GM23338 (cell line): ENCODE measurements around the gene PDE10A. TPM values are rescaled to one million over a fixed set of nuclear protein-coding genes. Genes with fewer than 3 reads are reported as not detected.

Experiments used
- ATAC-seq: fragments of 200-7000 bp; cut with Tn5 transposase; 3 replicates; pipeline ENCODE4 v1.9.1; 2020
- DNase-seq: peaks from one replicate; pipeline ENCODE4 v3.0.0-alpha.2; 2015; ENCODE audit warnings: low spot score
- H2AFZ ChIP-seq: fragments of 200-600 bp; sonication (generic); 2 replicates; pipeline ENCODE4 v1.8.0; 2016; ENCODE audit warnings: antibody characterized with exemption, mild to moderate bottlenecking, moderate library complexity
- H3F3A ChIP-seq: fragments of 200-600 bp; sonication (generic); replicated peaks from 2 replicates; pipeline ENCODE4 v1.8.0; 2017; ENCODE audit warnings: antibody characterized with exemption, mixed run types, low read depth
- H3K27ac ChIP-seq: fragments of 200-600 bp; sonication (generic); 2 replicates; pipeline ENCODE4 v1.6.1; 2016; ENCODE audit warnings: low read depth
- H3K27me3 ChIP-seq: fragments of 200-600 bp; sonication (generic); 2 replicates; pipeline ENCODE4 v1.8.0; 2016; ENCODE audit warnings: mild to moderate bottlenecking, mixed run types, moderate library complexity; ENCODE audit not compliant: insufficient read depth
- H3K36me3 ChIP-seq: fragments of 200-600 bp; sonication (generic); 2 replicates; pipeline ENCODE4 v1.8.0; 2016; ENCODE audit warnings: mild to moderate bottlenecking; ENCODE audit not compliant: insufficient read depth
- H3K4me1 ChIP-seq: fragments of 200-600 bp; sonication (generic); 2 replicates; pipeline ENCODE4 v1.8.0; 2016; ENCODE audit warnings: mild to moderate bottlenecking, moderate library complexity; ENCODE audit not compliant: insufficient read depth
- H3K4me2 ChIP-seq: fragments of 200-600 bp; sonication (generic); 2 replicates; pipeline ENCODE4 v1.7.1; 2017; ENCODE audit warnings: mixed run types
- H3K4me3 ChIP-seq: fragments of 200-600 bp; sonication (generic); 2 replicates; pipeline ENCODE4 v1.6.1; 2016; ENCODE audit warnings: mixed run types
- H3K79me2 ChIP-seq: fragments of 200-600 bp; sonication (generic); replicated peaks from 2 replicates; pipeline ENCODE4 v1.8.0; 2017; ENCODE audit warnings: mild to moderate bottlenecking; ENCODE audit not compliant: insufficient read depth
- H3K9me2 ChIP-seq: fragments of 200-600 bp; sonication (generic); 2 replicates; pipeline ENCODE4 v1.8.0; 2017; ENCODE audit not compliant: insufficient read depth
- H4K20me1 ChIP-seq: fragments of 200-600 bp; sonication (generic); replicated peaks from 2 replicates; pipeline ENCODE4 v1.8.0; 2017; ENCODE audit warnings: mild to moderate bottlenecking; ENCODE audit not compliant: insufficient read depth
- H3K27ac Mint-ChIP-seq: 2 replicates; pipeline ENCODE4 v1.8.0; 2020; ENCODE audit warnings: inconsistent platforms, mild to moderate bottlenecking, moderate library complexity, mixed read lengths
- H3K27me3 Mint-ChIP-seq: 3 replicates; pipeline ENCODE4 v1.8.0; 2022; ENCODE audit warnings: low read depth, mild to moderate bottlenecking, moderate library complexity, mixed read lengths, inconsistent platforms; ENCODE audit not compliant: insufficient read depth, poor library complexity
- H3K36me3 Mint-ChIP-seq: 3 replicates; pipeline ENCODE4 v1.8.0; 2021; ENCODE audit warnings: low read depth, mild to moderate bottlenecking, inconsistent platforms, moderate library complexity, mixed read lengths
- H3K4me1 Mint-ChIP-seq: 3 replicates; pipeline ENCODE4 v1.8.0; 2020; ENCODE audit warnings: mild to moderate bottlenecking, inconsistent platforms, mixed read lengths
- H3K4me3 Mint-ChIP-seq: 3 replicates; pipeline ENCODE4 v1.8.0; 2021; ENCODE audit warnings: moderate library complexity, mild to moderate bottlenecking, inconsistent platforms, mixed read lengths
- H3K9me3 Mint-ChIP-seq: 3 replicates; pipeline ENCODE4 v1.8.0; 2020; ENCODE audit warnings: moderate library complexity, mild to moderate bottlenecking, inconsistent platforms, mixed read lengths
- CREB1 ChIP-seq: fragments of 250-450 bp; sonication (Bioruptor Pico); IDR thresholded peaks from 2 replicates; pipeline ENCODE4 v1.5.0; 2020; ENCODE audit warnings: low read depth, mild to moderate bottlenecking, moderate library complexity
- CTCF ChIP-seq, 2 experiments: fragments of 200-600 bp in 1 of 2; sonication (generic) in 1 of 2; conservative IDR thresholded peaks; 2 replicates each; pipeline versions ENCODE4 v1.5.1 to v1.6.1; 2016 to 2017; ENCODE audit warnings: antibody characterized with exemption in 2 of 2, low read depth in 2 of 2, mild to moderate bottlenecking in 2 of 2, moderate library complexity in 1 of 2
- ETS1 ChIP-seq: IDR thresholded peaks from 2 replicates; pipeline ENCODE4 v1.6.1; 2016; ENCODE audit warnings: antibody characterized with exemption
- EZH2 ChIP-seq: fragments of 200-600 bp; sonication (generic); IDR thresholded peaks from one replicate; pipeline ENCODE4 v1.8.0; 2017; ENCODE audit warnings: antibody characterized with exemption, mild to moderate bottlenecking, low read depth; ENCODE audit not compliant: unreplicated experiment
- EZH2phosphoT487 ChIP-seq: fragments of 200-600 bp; sonication (generic); IDR thresholded peaks from one replicate; pipeline ENCODE4 v1.8.1; 2018; ENCODE audit warnings: antibody characterized with exemption; ENCODE audit not compliant: unreplicated experiment
- JUNB ChIP-seq: IDR thresholded peaks from one replicate; pipeline ENCODE4 v1.6.1; 2016; ENCODE audit warnings: antibody characterized with exemption; ENCODE audit not compliant: unreplicated experiment
- NANOG ChIP-seq: IDR thresholded peaks from 2 replicates; pipeline ENCODE4 v1.6.1; 2016; ENCODE audit warnings: antibody characterized with exemption, borderline replicate concordance
- POLR2AphosphoS5 ChIP-seq: IDR thresholded peaks from 2 replicates; pipeline ENCODE4 v1.6.1; 2016; ENCODE audit warnings: antibody characterized with exemption, low read depth
- STAT1 ChIP-seq: IDR thresholded peaks from one replicate; pipeline ENCODE4 v1.6.1; 2016; ENCODE audit warnings: antibody characterized with exemption; ENCODE audit not compliant: unreplicated experiment
- ZNF114 ChIP-seq: fragments of 250-450 bp; sonication (Bioruptor Pico); IDR thresholded peaks from 2 replicates; pipeline ENCODE4 v1.5.0; 2020; ENCODE audit warnings: mild to moderate bottlenecking, moderate library complexity
- ZNF462 ChIP-seq: fragments of 250-450 bp; sonication (Bioruptor Pico); IDR thresholded peaks from 2 replicates; pipeline ENCODE4 v1.5.0; 2020; ENCODE audit warnings: mild to moderate bottlenecking, moderate library complexity
- polyA plus RNA-seq: library from polyadenylated mRNA; unstranded; fragments of >200 nt; fragmentation: Nextera tagmentation; extraction: Ambion mirVana; gene quantifications from 2 replicates; pipeline ENCODE4 v1.2.1, GENCODE V29; 2016
- total RNA-seq: library from RNA; depleted of rRNA; stranded (reverse); fragments of >200 nt; shearing (Covaris generic); gene quantifications from 2 replicates; pipeline ENCODE4 v1.2.3, GENCODE V29; 2014

Gene PDE10A
- total and polyA plus RNA-seq, 2 experiments from 2014 or later, result 0.50 to 3.9 TPM

- no peak for DNase-seq
- no peak overlapping the region for H3K4me3 Mint-ChIP-seq
- ATAC-seq, result no peak
Measured at GRCh38 chr6:165506657-165507056, 156.4 kb downstream of the PDE10A start.

More at GRCh38 chr6:165506657-165507056, 156.4 kb downstream of the PDE10A start:
- Histone ChIP-seq H4K20me1 (no peaks in the 10 kb centered on the region), H3K4me3 (no peak overlapping the region), H3K27me3 (no peaks in the 10 kb centered on the region), H3K4me2 (no peak overlapping the region), H2AFZ (no peak overlapping the region), H3K79me2 (no peaks in the 10 kb centered on the region), H3K9me2 (0 out of 2 replicates have a peak, but pooled peaks cover 4% of the 10 kb centered on the region), H3K4me1 (no peaks in the 10 kb centered on the region), H3K27ac (no peak overlapping the region), H3F3A (no peaks in the 10 kb centered on the region), H3K36me3 (no peaks in the 10 kb centered on the region)
- Mint-ChIP-seq H3K27ac (no peak overlapping the region), H3K36me3 (no peaks in the 10 kb centered on the region), H3K27me3 (no peaks in the 10 kb centered on the region), H3K4me1 (no peaks in the 10 kb centered on the region), H3K9me3 (no peaks in the 10 kb centered on the region)
- no peak for TF ChIP-seq CTCF (conservative IDR thresholded peaks at IDR 0.05; ENCODE audit: low read depth in 2 of 2)
- TF ChIP-seq ETS1, result no peak
- no peak for TF ChIP-seq EZH2
- TF ChIP-seq ZNF114 (CRISPR knock-in tag), result no peak
- TF ChIP-seq EZH2phosphoT487, result no peak
- no peak for TF ChIP-seq STAT1
- no peak for TF ChIP-seq JUNB
- TF ChIP-seq NANOG, result no peak
- TF ChIP-seq POLR2AphosphoS5, result no peak
- TF ChIP-seq ZNF462 (CRISPR knock-in tag), result no peak
- no peak for TF ChIP-seq CREB1
